ENCODE measurements around the gene SGCA. TPM values are rescaled to one million over a fixed set of nuclear protein-coding genes. Genes with fewer than 3 reads are reported as not detected.

The SGCA gene
- total and polyA plus RNA-seq, 2 experiments from 2014 or later = 0.19 TPM; not detected in 1

- Histone ChIP-seq H3F3A (replicated peaks; ENCODE audit: low read depth) (no peaks in the 10 kb centered on the region; the same call in 1 of the 2 replicates), H3K4me1 (ENCODE audit: insufficient read depth) (peaks cover 36% of the 10 kb centered on the region), H3K27me3 (ENCODE audit: insufficient read depth) (peaks cover 38% of the 10 kb centered on the region), H2AFZ (no peak overlapping the region), H3K4me2 (0 out of 2 replicates have a peak overlapping the region, but pooled peaks have one; percentile 71), H3K4me3 (no peak overlapping the region), H4K20me1 (replicated peaks; ENCODE audit: insufficient read depth) (no peaks in the 10 kb centered on the region), H3K79me2 (replicated peaks; ENCODE audit: insufficient read depth) (no peaks in the 10 kb centered on the region), H3K27ac (ENCODE audit: low read depth) (no peak overlapping the region), H3K36me3 (ENCODE audit: insufficient read depth) (no peaks in the 10 kb centered on the region), H3K9me2 (ENCODE audit: insufficient read depth) (no peaks in the 10 kb centered on the region)
- Mint-ChIP-seq H3K4me1 (peaks cover 58% of the 10 kb centered on the region), H3K27me3 (ENCODE audit: insufficient read depth, low read depth, poor library complexity) (peaks cover 37% of the 10 kb centered on the region), H3K27ac (no peak overlapping the region), H3K4me3 (no peak overlapping the region; the same call in 2 of the 3 replicates), H3K36me3 (ENCODE audit: low read depth) (peaks cover 4% of the 10 kb centered on the region; the same call in 1 of the 3 replicates), H3K9me3 (no peaks in the 10 kb centered on the region)
- TF ChIP-seq REST (IDR thresholded peaks at IDR 0.05; ENCODE audit: unreplicated experiment) = no peak
- TF ChIP-seq ZNF462 (CRISPR knock-in tag; IDR thresholded peaks at IDR 0.05) = no peak
- TF ChIP-seq JUNB (IDR thresholded peaks at IDR 0.05; ENCODE audit: unreplicated experiment) = no peak
- TF ChIP-seq NANOG (IDR thresholded peaks at IDR 0.05; ENCODE audit: borderline replicate concordance) = no peak
- TF ChIP-seq CREB1 (CRISPR knock-in tag; IDR thresholded peaks at IDR 0.05; ENCODE audit: low read depth) = no peak
- no peak for TF ChIP-seq ETS1 (IDR thresholded peaks at IDR 0.05)
- TF ChIP-seq CTCF (conservative IDR thresholded peaks at IDR 0.05; ENCODE audit: low read depth in 2 of 2) = no peak
- no peak for TF ChIP-seq STAT1 (IDR thresholded peaks at IDR 0.05; ENCODE audit: unreplicated experiment)
- TF ChIP-seq ZNF331 (CRISPR knock-in tag; IDR thresholded peaks at IDR 0.05; ENCODE audit: low read depth) = no peak
- no peak for TF ChIP-seq EZH2phosphoT487 (IDR thresholded peaks at IDR 0.05; ENCODE audit: unreplicated experiment)
- TF ChIP-seq EZH2 (IDR thresholded peaks at IDR 0.05; ENCODE audit: low read depth, unreplicated experiment) = no peak
- no peak for TF ChIP-seq POLR2AphosphoS5 (IDR thresholded peaks at IDR 0.05; ENCODE audit: low read depth)
- no peak for TF ChIP-seq ZNF114 (CRISPR knock-in tag; IDR thresholded peaks at IDR 0.05)
- no peak for ATAC-seq
- no peak for DNase-seq (ENCODE audit: low spot score)
These were observed 33.6 kb upstream of the SGCA start for GRCh38 chr17:50132104-50132794.

Data from GM23338 (cell line).